K562 (cell line): ENCODE results near the gene S100A2. TPM values are rescaled to one million over a fixed set of nuclear protein-coding genes. Genes with fewer than 3 reads are reported as not detected.

ENCODE experiments used
- ASH1L ChIP-seq: fragments of 450-650 bp; IDR thresholded peaks from 2 replicates; pipeline ENCODE4 v1.6.1; 2018; ENCODE audit warnings: borderline replicate concordance, mild to moderate bottlenecking, low read depth; ENCODE audit not compliant: partially characterized antibody
- FOXA3 ChIP-seq, 2 experiments: fragments of 450-650 bp in 1 of 2; sonication (generic) in 1 of 2; formaldehyde crosslinking; IDR thresholded peaks in 1 of 2; conservative IDR thresholded peaks in 1 of 2; 2 replicates each; pipeline versions ENCODE4 v1.4.0 to v1.8.0; 2020 to 2022; ENCODE audit warnings: mild to moderate bottlenecking in 2 of 2, missing genetic modification reagents in 1 of 2
- GABPB2 ChIP-seq: fragments of 250-450 bp; sonication (Bioruptor Pico); conservative IDR thresholded peaks from 2 replicates; pipeline ENCODE4 v1.5.1; 2021; ENCODE audit warnings: mild to moderate bottlenecking
- JUND ChIP-seq, 2 experiments: IDR thresholded peaks; 2 replicates in 1 of 2; 3 replicates in 1 of 2; pipeline ENCODE4 v1.6.1; 2011; ENCODE audit warnings: borderline replicate concordance in 2 of 2, low read depth in 2 of 2, low read length in 2 of 2, improper control_type of control experiment in 1 of 2, missing biosample characterization in 1 of 2, missing genetic modification characterization in 1 of 2, missing genetic modification reagents in 1 of 2
- MECOM ChIP-seq: fragments of 250-450 bp; sonication (Bioruptor Pico); IDR thresholded peaks from 2 replicates; pipeline ENCODE4 v1.8.0; 2022; ENCODE audit warnings: inconsistent platforms
- MXI1 ChIP-seq: IDR thresholded peaks from 2 replicates; pipeline ENCODE4 v1.6.1; 2011; ENCODE audit warnings: low read depth, mild to moderate bottlenecking, improper control_type of control experiment, low read length
- NFE2L1 ChIP-seq: fragments of 450-650 bp; IDR thresholded peaks from 2 replicates; pipeline ENCODE4 v1.6.1; 2016; ENCODE audit warnings: missing genetic modification characterization, low read depth, mild to moderate bottlenecking, missing compliant biosample characterization, moderate library complexity, borderline replicate concordance
- PHF20 ChIP-seq: fragments of 450-650 bp; IDR thresholded peaks from 2 replicates; pipeline ENCODE4 v1.6.1; 2018; ENCODE audit not compliant: partially characterized antibody
- POLR2AphosphoS2 ChIP-seq: IDR thresholded peaks from 2 replicates; pipeline ENCODE4 v1.6.1; 2012; ENCODE audit warnings: low read length, improper control_type of control experiment
- PRPF4 ChIP-seq: fragments of 200-400 bp; formaldehyde crosslinking; IDR thresholded peaks from one replicate; pipeline ENCODE4 v1.6.1; 2017; ENCODE audit warnings: low read length, low read depth, mild to moderate bottlenecking; ENCODE audit not compliant: insufficient read depth, poor library complexity, severe bottlenecking
- RBM25 ChIP-seq: fragments of 200-400 bp; formaldehyde crosslinking; IDR thresholded peaks from 2 replicates; pipeline ENCODE4 v1.6.1; 2018; ENCODE audit warnings: low read length, low read depth, moderate library complexity; ENCODE audit not compliant: severe bottlenecking
- REST ChIP-seq, 2 experiments: fragments of 450-650 bp; formaldehyde crosslinking in 1 of 2; IDR thresholded peaks; 2 replicates each; pipeline versions ENCODE4 v1.4.0 to v1.6.1; 2014 to 2020; ENCODE audit warnings: mild to moderate bottlenecking in 2 of 2, borderline replicate concordance in 1 of 2, low read depth in 1 of 2
- SIN3A ChIP-seq, 2 experiments: fragments of 150-350 bp in 1 of 2; IDR thresholded peaks; 2 replicates each; pipeline ENCODE4 v1.6.1; 2011 to 2016; ENCODE audit warnings: borderline replicate concordance in 2 of 2, low read depth in 2 of 2, low read length in 2 of 2, mild to moderate bottlenecking in 2 of 2, moderate library complexity in 2 of 2; ENCODE audit not compliant: control insufficient read depth in 1 of 2
- U2AF1 ChIP-seq: fragments of 200-400 bp; formaldehyde crosslinking; optimal IDR thresholded peaks from 2 replicates; pipeline ENCODE3; 2017; ENCODE audit warnings: mild to moderate bottlenecking, low read depth, low read length, moderate library complexity
- VEZF1 ChIP-seq: fragments of 200-800 bp; sonication (Bioruptor generic); IDR thresholded peaks from 2 replicates; pipeline ENCODE4 v1.6.1; 2017; ENCODE audit warnings: missing genetic modification characterization, missing compliant biosample characterization
- ZNF232 ChIP-seq: sonication (generic); formaldehyde crosslinking; IDR thresholded peaks from 2 replicates; pipeline ENCODE4 v1.8.0; 2022; ENCODE audit warnings: mild to moderate bottlenecking, missing genetic modification reagents
- ZNF311 ChIP-seq: fragments of 250-450 bp; sonication (Bioruptor Pico); IDR thresholded peaks from 2 replicates; pipeline ENCODE4 v1.4.0; 2020; ENCODE audit warnings: mild to moderate bottlenecking, moderate library complexity
- polyA plus RNA-seq, 8 experiments: library from polyadenylated mRNA; depleted of rRNA in 4 of 8; stranded (reverse) in 5 of 8; unstranded in 3 of 8; fragments of >200 nt; fragmentation: Nextera tagmentation in 2 of 8; fragmentation: Illumina TruSeq in 1 of 8; extraction: Ambion mirVana in 2 of 8; extraction: Trizol in 1 of 8; gene quantifications; 2 replicates each; pipeline versions ENCODE4 v1.2.1 to v1.2.3, GENCODE V29; 2011 to 2014; ENCODE audit warnings: inconsistent platforms in 1 of 8, missing spikeins in 1 of 8
- total RNA-seq, 7 experiments: library from RNA; depleted of rRNA in 6 of 7; stranded (reverse); fragments of >200 nt in 6 of 7; fragmentation: Illumina TruSeq in 2 of 7; extraction: Trizol in 2 of 7; gene quantifications; 2 replicates each; pipeline versions ENCODE4 v1.2.1 to v1.2.3, GENCODE V29; 2011 to 2021; ENCODE audit warnings: low replicate concordance in 1 of 7

Gene S100A2
- total and polyA plus RNA-seq, 9 of the 15 experiments (the other 6 are each of a cell fraction or from before 2014, with no cell fraction given) = 0.28 to 0.65 (median 0.44) TPM; not detected in 4

GRCh38 chr1:153538315-153538821 lies 27.3 kb downstream of the S100A2 start (continued):
- TF ChIP-seq REST (IDR thresholded peaks at IDR 0.05; ENCODE audit: borderline replicate concordance) (peak; percentile 58), REST (CRISPR knock-in tag; IDR thresholded peaks at IDR 0.05; ENCODE audit: low read depth) (no peak), MXI1 (no peak), U2AF1 (no peak), SIN3A (IDR thresholded peaks at IDR 0.05; ENCODE audit: borderline replicate concordance in 2 of 2, control insufficient read depth in 1 of 2, low read depth in 2 of 2, low read length in 2 of 2) (no peak), PRPF4 (no peak), MECOM (no peak), RBM25 (no peak), VEZF1 (CRISPR knock-in tag) (peak; percentile 33; the same call in 1 of the 2 replicates), POLR2AphosphoS2 (no peak), ZNF311 (CRISPR knock-in tag) (no peak), JUND (IDR thresholded peaks at IDR 0.05; ENCODE audit: borderline replicate concordance, low read depth, low read length) (0 out of 2 replicates have a peak, but pooled peaks have one; percentile 14), JUND (tag; IDR thresholded peaks at IDR 0.05; ENCODE audit: borderline replicate concordance, low read depth, low read length) (no peak; the same call in 2 of the 3 replicates), FOXA3 (CRISPR knock-in tag; conservative IDR thresholded peaks at IDR 0.05 in 1 of 2, IDR thresholded peaks at IDR 0.05 in 1 of 2) (no peak), PHF20 (peak; percentile 77), ZNF232 (CRISPR knock-in tag) (no peak), ASH1L (no peak), NFE2L1 (tag) (no peak), GABPB2 (CRISPR knock-in tag) (no peak)
